Upper lobe of left lung (tissue), 4 donors: ENCODE measurements around the gene TERT.

Experiments used
- POLR2A ChIP-seq, 4 donors: fragments of 450-650 bp; IDR thresholded peaks; one replicate each; pipeline ENCODE4 v1.5.1; 2016 to 2017; ENCODE audit warnings: antibody characterized with exemption in 4 of 4, mild to moderate bottlenecking in 2 of 4
- POLR2AphosphoS5 ChIP-seq, 2 donors: sonication (generic); formaldehyde crosslinking; IDR thresholded peaks; one replicate each; pipeline ENCODE4 v1.5.1; 2017; ENCODE audit warnings: antibody characterized with exemption in 2 of 2
- TF ChIP-seq, protein P1 (sequence below), 6 experiments: fragments of 450-650 bp in 4 of 6; fragments of 200-600 bp in 2 of 6; sonication (generic) in 2 of 6; IDR thresholded peaks; one replicate each; pipeline ENCODE4 v1.5.1; 2016 to 2019; ENCODE audit warnings: antibody characterized with exemption in 6 of 6

DNA sequence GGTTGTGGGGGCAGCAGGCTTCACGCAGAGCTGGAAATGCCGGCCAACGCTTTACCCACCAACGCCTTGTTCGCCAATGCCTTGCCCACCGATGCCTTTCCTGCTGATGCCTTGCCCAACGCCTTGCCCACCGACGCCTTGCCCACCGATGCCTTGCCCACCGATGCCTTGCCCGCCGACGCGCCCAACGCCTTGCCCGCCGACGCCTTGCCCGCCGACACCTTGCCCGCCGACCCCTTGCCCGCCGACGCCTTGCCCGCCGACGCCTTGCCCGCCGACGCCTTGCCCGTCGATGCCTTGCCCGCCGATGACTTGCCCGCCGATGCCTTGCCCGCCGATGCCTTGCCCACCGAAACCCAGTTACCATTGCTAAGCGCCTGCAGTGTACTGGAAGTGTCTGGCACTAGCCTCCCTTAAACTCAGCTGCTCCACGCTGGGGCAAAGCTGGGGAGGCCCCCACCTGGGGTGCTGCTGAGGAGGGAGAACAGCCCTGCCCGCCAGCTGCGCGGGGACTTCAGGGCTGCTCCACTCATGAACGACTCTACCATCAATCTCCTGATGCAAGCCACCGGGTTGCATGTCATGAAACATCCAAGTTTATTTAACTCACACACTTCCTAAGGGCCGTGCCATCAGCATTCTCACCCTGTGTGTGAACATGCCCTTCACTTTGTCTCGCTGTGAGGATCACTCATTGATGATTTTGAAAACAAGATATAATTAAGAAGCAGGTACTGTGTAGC lies 67.9 kb downstream of the TERT start:
- TF ChIP-seq, protein P1, sequence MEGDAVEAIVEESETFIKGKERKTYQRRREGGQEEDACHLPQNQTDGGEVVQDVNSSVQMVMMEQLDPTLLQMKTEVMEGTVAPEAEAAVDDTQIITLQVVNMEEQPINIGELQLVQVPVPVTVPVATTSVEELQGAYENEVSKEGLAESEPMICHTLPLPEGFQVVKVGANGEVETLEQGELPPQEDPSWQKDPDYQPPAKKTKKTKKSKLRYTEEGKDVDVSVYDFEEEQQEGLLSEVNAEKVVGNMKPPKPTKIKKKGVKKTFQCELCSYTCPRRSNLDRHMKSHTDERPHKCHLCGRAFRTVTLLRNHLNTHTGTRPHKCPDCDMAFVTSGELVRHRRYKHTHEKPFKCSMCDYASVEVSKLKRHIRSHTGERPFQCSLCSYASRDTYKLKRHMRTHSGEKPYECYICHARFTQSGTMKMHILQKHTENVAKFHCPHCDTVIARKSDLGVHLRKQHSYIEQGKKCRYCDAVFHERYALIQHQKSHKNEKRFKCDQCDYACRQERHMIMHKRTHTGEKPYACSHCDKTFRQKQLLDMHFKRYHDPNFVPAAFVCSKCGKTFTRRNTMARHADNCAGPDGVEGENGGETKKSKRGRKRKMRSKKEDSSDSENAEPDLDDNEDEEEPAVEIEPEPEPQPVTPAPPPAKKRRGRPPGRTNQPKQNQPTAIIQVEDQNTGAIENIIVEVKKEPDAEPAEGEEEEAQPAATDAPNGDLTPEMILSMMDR (IDR thresholded peaks at IDR 0.05) = no peak
- TF ChIP-seq POLR2A (IDR thresholded peaks at IDR 0.05) (no peak), POLR2AphosphoS5 (IDR thresholded peaks at IDR 0.05) (no peak)
